ENCODE data around the gene FRAT1.
"Not testable (repeated sequence)": the region's sequence is repeated elsewhere in the genome, so short reads cannot be mapped to it uniquely, and the experiment has no call there.

Gene FRAT1

GRCh38 chr10:97336942-97337831 lies 18.1 kb downstream of the FRAT1 start:
- peak overlapping the region; percentile 44 for H3K27ac ChIP-seq
- TF ChIP-seq CTCF (IDR thresholded peaks at IDR 0.05), result no peak
- no peak for TF ChIP-seq ZFX (IDR thresholded peaks at IDR 0.05; ENCODE audit: borderline replicate concordance)

- TF ChIP-seq CTCF (IDR thresholded peaks at IDR 0.05), result no peak
- TF ChIP-seq ZFX (IDR thresholded peaks at IDR 0.05; ENCODE audit: borderline replicate concordance), result no peak
- 0 out of 2 replicates have a peak overlapping the region, but pooled peaks have one; percentile 44 for H3K27ac ChIP-seq
Observed at GRCh38 chr10:97338041-97338440, 19.0 kb downstream of the FRAT1 start.

GRCh38 chr10:97341416-97341815 lies 22.3 kb downstream of the FRAT1 start:
- no peak overlapping the region for H3K27ac ChIP-seq
- no peak for TF ChIP-seq CTCF (IDR thresholded peaks at IDR 0.05)
- no peak for TF ChIP-seq ZFX (IDR thresholded peaks at IDR 0.05; ENCODE audit: borderline replicate concordance)

- not testable (repeated sequence) for H3K27ac ChIP-seq
Observed at GRCh38 chr10:97343664-97344063, 24.6 kb downstream of the FRAT1 start.

GRCh38 chr10:97347317-97347716 lies 28.2 kb downstream of the FRAT1 start:
- no peak overlapping the region for H3K27ac ChIP-seq
- no peak for TF ChIP-seq ZFX (IDR thresholded peaks at IDR 0.05; ENCODE audit: borderline replicate concordance)
- TF ChIP-seq CTCF (IDR thresholded peaks at IDR 0.05), result no peak

GRCh38 chr10:97349752-97350513 lies 30.9 kb downstream of the FRAT1 start:
- TF ChIP-seq ZFX (IDR thresholded peaks at IDR 0.05; ENCODE audit: borderline replicate concordance) (no peak), CTCF (IDR thresholded peaks at IDR 0.05) (no peak)
- no peak overlapping the region for H3K27ac ChIP-seq

- H3K27ac ChIP-seq, result no peak overlapping the region
- TF ChIP-seq CTCF (IDR thresholded peaks at IDR 0.05) (no peak), ZFX (IDR thresholded peaks at IDR 0.05; ENCODE audit: borderline replicate concordance) (no peak)
Observed at GRCh38 chr10:97353945-97354344, 34.9 kb downstream of the FRAT1 start.
